Measurements from ENCODE around the gene EFHC1.
"Not testable (repeated sequence)": the region's sequence is repeated elsewhere in the genome, so short reads cannot be mapped to it uniquely, and the experiment has no call there.

The EFHC1 gene, protein sequence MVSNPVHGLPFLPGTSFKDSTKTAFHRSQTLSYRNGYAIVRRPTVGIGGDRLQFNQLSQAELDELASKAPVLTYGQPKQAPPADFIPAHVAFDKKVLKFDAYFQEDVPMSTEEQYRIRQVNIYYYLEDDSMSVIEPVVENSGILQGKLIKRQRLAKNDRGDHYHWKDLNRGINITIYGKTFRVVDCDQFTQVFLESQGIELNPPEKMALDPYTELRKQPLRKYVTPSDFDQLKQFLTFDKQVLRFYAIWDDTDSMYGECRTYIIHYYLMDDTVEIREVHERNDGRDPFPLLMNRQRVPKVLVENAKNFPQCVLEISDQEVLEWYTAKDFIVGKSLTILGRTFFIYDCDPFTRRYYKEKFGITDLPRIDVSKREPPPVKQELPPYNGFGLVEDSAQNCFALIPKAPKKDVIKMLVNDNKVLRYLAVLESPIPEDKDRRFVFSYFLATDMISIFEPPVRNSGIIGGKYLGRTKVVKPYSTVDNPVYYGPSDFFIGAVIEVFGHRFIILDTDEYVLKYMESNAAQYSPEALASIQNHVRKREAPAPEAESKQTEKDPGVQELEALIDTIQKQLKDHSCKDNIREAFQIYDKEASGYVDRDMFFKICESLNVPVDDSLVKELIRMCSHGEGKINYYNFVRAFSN

DNA sequence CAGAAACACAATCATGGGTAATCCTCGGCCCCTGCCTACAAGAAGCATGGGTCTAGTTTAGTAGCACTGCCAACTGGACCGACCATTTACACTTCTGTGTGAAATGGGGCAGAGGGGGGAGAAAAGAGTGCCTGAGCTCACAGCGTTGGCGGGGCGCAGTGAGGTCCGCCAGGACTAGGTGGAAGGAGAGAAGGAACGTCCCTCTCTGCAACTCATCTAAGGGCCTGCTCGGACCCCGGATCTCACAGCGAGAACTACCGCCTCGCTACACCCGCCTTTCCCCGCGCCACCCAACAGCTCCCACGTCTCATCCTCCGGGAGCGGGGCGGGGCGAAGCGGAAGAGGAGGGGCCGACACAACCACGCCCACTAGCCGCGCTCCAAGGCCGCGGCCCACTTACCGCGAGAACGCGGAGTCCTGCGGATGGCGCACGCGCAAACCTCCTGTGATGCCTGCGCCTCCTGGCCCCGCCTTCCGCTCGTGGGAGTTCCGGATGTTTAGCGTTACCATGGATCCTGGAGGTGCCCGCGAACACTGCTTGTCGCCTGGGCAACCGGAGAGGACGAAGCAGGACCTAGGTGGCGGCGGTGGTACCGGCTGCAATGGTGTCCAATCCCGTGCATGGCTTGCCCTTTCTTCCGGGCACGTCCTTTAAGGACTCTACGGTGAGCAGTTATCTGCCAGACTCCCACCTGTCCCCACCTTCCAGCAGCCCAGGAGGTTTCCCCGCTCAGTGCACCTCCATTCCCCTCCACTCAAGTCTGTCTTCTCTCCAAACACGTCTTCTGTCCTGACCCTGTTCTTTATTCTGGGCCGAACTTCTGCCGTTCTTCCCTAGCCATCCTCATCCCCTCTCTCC, at the start of gene EFHC1:
EFHC1 (plus strand) TSS at position 534 of the 859 bp plus-strand sequence; CDS start at position 603, 69 bp downstream.
- peak; percentile 95 to 96 for DNase-seq (ENCODE audit: low read depth in 2 of 2, low spot score in 1 of 2)

DNA sequence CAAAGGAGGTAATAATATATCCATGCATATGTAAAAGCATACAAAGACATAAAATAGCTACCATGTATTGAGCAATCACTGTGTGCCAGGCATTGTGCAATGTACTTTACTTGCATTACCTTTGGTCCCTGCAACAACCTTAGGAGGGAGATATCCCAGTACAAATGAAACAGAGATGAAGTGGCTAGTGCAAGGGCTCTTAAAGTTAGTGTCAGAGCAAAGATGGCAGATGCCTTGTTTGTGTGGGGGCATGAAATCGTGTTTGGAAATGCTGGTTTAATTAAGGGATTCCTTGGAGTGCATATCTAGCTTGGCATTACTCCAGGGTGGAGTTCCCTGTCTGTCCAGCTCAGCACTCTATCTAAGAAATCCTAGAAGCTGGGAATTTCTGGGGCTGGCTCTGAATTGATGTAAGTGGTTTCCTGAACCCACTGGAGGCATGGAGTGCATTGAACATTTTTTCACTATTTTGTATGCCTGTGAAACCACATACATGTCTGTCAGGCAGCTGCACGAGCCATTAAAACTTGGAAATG, 48.4 kb upstream of the EFHC1 start:
- no peak for DNase-seq (ENCODE audit: low read depth in 2 of 2, low spot score in 1 of 2)

DNA sequence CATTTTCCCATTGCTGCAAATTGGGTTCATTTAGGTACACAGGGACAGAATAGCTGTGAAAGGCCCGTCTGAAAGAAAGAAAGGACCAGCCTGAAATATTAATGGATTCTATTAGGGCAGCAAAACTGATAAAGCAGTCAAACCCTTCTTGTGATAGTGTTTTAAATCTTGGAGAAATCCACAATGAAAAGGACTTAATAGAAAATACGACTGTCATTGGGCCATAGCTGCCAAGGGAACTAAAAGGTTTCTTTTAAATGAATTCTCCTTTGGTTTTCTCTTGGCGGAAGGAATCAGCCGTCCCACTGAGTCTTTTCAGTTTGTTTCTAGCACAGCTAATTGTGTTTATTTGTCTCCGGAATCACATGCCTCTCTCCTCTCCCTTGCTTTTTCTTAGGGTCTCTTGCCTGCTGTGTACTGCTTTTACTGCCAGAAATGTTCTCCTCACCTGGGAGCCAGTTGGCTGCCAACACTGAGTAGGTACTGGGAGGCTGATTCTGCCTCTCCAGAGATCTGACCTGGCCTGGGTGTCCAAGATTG, 46.9 kb upstream of the EFHC1 start:
- no peak for DNase-seq (ENCODE audit: low read depth in 2 of 2, low spot score in 1 of 2)

DNA sequence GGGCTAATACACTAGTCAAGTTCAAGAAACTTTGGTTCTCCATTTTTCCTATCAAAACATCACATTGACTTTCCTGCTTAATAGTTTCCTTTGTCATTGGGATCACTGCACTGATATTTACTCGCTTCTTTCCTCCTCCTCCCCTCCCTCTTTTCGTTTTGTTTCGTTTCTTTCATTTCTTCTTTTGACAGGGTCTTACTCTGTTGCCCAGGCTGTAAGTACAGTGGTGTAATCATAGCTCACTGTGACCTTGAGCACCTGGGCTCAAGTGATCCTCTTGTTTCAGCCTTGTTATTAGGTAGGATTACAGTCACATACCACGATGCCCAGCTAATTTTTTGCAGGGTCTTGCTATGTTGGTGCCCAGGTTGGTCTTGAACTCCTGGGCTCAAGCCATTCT, 45.9 kb upstream of the EFHC1 start:
- no peak for DNase-seq (ENCODE audit: low read depth in 2 of 2, low spot score in 1 of 2)

DNA sequence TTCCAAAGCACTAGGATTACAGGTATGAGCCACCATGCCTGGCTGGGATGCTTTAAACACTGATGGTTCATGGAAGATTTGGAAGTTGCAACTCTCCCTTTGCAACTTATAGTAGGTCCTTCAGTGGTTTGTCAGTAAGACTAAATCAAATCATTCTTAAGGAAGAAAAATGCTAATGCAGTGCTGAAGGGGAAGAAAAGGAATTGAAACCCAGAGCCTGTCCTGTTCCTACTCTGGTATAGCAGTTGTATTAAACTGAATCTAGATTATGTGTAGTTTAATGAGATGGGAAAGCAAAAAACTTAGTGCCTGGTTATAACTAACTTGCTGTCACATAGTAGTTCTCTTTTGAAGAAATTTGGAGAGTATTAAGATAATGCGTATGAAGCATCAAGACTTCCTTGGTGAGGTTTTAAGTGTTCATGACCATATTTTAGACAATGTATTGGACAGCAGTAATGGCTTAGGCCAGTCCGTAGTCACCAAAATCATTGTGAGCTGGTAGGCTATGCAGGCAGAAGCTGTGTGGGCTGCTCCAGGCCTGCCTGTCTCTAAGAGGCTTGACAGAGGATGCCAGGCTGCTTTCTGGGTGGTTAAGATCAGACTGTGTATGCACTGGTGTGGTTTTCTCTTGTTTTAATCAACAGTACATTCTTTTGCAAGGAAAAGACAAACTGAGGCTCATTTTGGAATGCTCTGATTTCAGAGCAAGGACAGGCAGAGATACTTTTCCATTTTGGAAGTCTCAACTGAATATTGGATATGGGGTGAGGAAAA, 44.2 kb upstream of the EFHC1 start:
- DNase-seq (ENCODE audit: low read depth in 2 of 2, low spot score in 1 of 2) = no peak

DNA sequence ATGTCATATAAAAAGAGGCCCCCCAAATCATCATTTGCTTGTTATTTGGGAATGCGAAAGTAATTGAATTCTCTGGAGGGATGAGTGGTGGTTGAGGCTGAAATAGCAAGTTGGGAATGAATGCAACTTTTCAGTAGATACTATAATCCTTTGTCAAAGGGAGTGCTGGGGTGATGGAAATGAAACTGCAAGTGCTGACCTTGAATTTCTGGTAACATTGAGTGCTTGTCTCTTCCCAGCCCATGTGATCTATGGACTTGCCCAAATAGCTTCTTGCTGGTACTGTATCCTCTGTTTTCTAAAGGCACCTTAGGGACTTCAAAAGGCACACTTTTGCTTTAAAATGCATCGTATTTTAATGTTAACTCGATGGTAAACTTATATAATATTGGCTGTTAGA, 43.4 kb upstream of the EFHC1 start:
- DNase-seq (ENCODE audit: low read depth in 2 of 2, low spot score in 1 of 2) = no peak

DNA sequence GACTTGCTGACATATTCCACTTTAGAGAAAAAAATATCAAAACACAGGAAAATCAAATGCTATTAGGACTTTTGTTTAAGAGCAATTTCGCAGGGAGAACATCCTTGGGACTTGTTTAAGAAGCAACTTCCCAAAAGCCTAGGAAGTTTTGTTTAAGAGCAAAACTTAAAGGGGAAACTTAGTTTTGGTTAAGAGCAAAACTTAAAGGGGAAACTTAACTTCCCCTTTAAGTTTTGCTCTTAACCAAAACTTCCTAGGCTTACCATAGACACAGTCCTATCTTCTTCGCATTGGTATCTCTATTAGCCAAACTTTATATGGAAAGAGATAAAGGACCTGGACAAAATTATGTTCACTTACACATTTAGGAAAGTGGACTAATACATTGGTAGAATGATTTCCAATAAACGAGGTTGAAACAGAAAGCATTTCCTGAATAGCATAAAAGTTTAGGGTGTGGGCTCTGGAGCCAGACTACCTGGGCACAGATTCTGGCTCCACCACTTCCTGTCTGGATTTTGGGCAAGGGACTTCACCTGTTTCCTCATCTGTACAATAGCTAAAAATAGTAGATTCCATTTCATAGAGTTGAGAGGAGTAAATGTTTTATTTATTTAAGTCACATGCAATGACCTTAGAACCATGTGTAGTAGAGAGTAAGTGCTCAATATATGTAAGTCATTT, 42.5 kb upstream of the EFHC1 start:
- no peak for DNase-seq (ENCODE audit: low read depth in 2 of 2, low spot score in 1 of 2)

DNA sequence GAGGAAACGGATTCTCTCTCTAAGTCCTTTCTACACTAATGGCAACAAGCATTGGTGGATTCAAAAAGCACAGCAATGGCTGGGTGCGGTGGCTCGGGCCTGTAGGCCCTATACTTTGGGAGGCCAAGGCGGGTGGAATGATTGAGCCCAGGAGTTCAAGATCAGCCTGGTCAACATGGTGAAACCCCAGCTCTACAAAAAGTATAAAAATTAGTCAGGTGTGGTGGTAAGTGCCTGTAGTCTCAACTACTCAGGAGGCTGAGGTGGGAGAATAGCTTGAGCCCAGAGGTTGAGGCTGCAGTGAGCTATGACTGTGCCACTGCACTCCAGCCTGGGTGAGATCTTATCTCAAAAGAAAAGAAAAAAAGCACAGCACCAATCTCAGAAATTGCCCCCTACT, 38.9 kb upstream of the EFHC1 start:
- DNase-seq (ENCODE audit: low read depth in 2 of 2, low spot score in 1 of 2) = no peak

DNA sequence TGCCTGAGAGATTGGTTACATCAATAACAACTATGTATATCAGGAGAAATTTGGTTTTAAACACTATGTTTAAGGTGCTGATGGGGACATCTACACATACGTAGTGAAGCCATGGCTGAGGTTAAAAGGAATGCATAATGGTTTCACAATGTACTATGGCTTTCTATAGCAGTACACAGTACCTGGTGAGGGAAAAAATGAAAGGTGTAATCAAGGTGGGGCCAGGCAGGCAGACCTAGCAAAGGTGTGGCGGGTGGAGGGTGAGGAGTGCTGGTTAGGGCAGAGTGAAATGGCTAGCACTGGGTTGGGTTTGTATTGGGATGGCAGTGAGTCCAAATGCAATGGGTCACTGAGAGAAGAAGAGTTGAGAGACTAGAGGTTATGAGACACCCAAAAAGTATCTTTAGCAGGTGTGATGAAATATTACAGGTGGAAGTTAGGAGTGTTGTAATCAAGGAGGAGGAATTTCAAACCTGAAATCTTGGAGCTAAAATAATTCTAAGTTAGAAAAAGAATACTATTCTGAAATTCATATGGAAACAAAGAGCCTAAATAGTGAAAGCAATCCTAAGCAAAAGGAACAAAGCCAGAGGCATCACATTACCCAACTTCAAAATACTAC, 35.9 kb upstream of the EFHC1 start:
- no peak for DNase-seq (ENCODE audit: low read depth in 2 of 2, low spot score in 1 of 2)

DNA sequence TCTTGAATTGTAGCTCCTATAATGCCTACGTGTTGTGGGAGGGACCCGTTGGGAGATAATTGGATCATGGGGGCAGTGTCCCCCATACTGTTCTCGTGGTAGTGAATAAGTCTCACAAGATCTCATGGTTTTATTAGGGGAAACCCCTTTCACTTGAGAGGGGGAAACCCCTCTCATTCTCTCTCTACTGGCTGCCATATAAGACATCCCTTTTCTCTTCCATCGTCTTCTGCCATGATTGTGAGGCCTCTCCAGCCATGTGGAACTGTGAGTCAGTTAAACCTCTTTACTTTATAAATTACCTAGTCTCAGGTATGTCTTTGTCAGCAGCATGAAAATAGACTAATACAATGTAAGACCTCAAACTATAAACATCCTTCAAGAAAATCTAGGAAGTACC, 35.1 kb upstream of the EFHC1 start:
- DNase-seq (ENCODE audit: low read depth in 2 of 2, low spot score in 1 of 2) = no peak

DNA sequence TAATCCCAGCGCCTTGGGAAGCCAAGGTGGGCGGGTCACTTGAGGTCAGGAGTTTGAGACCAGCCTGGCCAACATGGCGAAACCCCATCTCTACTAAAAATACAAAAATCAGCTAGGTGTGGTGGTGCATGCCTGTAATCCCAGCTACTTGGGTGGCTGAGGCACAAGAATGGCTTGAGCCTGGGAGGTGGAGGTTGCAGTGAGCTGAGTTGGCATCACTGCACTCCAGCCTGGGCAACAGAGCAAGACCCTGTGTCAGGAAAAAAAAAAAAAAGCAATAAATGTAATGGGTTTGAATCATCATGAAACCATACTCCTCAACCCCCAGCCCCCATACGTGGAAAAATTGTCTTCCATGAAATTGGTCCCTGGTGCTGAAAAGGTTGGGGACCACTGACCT, 32.0 kb upstream of the EFHC1 start:
- not testable (repeated sequence) for DNase-seq (ENCODE audit: low read depth in 2 of 2, low spot score in 1 of 2)

DNA sequence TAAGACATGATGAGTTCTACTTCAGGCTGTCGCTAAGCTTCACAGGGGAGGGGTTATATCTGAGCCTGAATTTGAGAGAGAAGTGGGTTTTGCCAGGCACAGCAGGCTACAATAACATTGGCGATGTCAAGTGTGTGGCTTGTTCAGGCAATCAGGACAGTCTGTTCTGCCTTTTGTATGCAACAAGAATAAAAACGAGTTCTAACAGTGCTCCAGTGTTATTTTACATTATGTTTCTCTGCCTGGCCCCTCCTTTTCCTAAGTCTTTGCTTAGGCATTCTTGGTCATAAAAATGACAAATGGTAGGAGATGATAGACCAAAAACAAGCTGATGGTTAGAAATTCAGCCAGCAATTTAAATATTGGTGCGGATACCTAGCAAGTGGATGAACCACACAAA, 31.4 kb upstream of the EFHC1 start:
- DNase-seq (ENCODE audit: low read depth in 2 of 2, low spot score in 1 of 2) = no peak

DNA sequence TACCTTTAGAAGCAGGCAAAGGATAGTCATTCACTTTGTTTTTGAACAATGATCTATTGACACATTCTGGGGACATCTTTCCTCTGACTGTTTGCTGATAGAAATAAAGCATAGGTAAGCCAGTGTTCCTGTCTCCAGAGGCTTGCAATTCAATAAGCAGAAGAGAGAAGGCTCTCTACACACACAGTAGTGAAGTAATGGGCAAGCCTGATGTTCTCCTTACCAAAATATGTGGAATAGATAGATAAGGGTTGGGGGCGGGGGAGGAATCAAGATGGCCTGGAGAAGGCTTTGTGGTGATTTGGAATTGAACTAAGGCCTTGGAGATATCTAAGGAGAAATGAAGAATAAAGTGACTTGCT, 30.9 kb upstream of the EFHC1 start:
- no peak for DNase-seq (ENCODE audit: low read depth in 2 of 2, low spot score in 1 of 2)

DNA sequence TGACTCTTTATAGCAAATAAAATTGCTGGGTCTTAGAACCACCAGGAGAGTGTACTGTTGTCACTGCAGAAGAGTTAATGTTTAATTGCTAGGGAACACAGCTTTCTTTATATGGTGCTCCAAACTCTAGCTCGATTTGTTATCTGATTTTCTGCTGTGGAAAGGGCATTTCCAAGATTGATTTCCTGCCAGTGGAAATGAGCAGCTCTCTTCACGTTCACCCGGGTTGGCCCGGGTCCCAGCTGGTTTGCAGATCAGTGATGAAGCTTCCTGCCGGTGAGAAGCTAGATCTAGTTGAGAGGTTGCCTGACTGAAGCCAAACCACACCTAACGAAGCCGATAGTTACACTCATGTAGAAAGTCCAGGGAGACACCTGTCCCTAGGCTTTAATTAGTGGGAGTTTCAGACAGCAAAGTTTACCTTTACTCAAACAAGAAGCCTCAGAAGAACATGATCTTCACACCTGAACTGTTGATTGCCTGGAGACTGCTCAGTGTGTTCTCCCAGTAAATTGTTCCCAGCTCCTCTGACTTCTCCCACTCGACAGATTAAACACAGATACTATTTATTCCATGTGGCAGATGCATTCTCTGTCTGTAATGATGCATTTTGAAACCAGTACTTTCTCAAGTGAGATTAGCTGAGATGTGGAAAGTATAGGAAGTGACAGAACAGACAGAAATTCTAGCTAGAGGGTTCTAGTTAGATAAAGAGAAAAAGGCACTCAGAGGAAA, 30.3 kb upstream of the EFHC1 start:
- no peak for DNase-seq (ENCODE audit: low read depth in 2 of 2, low spot score in 1 of 2)

DNA sequence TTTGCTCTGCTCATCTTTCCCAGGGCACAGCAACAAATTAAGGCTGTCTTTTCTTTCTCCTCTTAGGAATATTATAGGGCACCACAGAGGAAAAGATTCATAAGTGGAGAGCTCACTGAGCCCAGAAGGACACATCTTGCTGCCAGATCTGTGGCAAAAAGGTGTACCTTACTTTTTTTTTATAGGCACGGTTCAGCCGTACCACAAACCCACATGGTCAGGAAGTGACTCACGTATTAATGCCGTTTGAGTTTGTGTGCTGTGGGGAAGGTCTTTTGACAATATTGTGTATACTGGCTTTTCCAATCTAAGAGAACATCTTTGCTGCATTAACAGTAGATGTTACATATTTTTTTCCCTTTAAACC, 29.8 kb upstream of the EFHC1 start:
- peak in 1 of 2 donors; percentile 38 for DNase-seq (ENCODE audit: low read depth in 2 of 2, low spot score in 1 of 2)

DNA sequence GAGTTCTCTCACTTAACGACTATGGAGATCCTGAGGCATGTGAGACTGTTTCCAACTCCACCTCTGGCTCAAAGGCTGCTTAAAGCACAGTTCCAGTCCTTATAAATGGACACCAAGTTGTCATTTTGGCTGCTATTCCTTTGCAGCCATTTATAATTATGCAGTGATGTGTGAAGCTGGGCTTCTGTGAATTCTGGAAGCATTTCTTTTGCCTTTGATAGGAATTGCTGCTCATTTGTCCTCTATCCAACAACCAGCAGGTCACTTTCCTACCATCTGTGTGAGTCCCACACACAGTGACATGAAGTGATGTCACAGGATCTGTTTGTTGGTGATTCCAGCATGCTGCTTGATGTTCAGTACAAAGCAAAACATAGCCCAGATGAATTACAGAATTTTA, 28.5 kb upstream of the EFHC1 start:
- DNase-seq (ENCODE audit: low read depth in 2 of 2, low spot score in 1 of 2) = no peak

DNA sequence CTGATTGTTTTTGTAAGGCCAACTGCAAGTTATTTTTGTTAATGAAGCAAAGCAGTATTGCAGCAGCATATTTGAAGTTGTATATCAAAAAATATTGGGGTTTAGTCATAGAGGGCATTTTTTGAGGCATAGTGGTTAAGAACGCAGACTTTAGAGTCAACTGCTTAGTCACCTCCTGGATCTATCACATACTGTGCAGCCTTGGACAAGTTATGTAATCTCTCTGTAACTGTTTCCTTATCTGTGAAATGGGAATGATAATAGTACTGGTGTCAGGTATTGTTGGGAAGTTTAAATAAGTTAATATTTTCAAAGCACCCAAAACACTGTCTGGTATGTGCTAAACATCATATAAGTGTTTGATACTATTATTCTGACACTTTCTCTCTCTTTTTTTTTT, 27.2 kb upstream of the EFHC1 start:
- no peak for DNase-seq (ENCODE audit: low read depth in 2 of 2, low spot score in 1 of 2)

DNA sequence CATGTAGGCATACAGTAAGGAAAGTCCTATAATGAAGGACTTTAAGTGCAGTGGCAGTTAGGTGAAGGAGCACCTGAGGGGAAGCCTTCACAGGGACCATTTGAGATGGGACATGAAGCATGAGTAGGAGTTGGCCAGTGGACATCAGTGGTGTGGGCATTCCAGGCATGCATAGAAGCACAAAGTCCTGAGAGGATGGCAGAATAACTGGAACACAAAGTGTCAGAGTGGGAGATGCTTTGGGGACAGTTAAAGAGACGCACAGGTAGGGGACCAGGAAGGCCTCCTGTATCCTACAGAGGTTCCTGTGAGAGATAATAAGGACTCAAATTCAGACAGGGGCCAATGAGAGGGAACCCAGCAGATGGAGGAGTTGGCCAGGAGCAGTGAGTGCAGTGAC, 26.4 kb upstream of the EFHC1 start:
- no peak for DNase-seq (ENCODE audit: low read depth in 2 of 2, low spot score in 1 of 2)

DNA sequence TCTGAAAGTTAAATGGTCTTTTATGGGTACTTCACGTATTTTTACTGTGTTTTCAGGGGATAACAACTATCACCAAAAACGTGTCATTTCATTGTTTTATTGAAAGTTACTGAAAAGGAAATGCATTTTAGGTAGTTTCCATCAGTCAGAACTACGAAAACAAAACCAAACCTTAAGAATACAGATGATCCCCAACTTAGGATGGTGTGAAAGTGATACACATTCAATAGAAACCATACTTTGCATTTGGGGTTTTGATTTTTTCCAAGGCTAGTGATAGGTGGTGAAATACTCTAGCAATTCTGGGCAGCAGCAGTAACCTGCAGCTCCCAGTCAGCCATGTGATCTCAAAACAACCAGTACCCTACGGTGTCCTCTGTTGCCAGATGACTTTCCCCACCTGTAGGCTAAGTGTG, 25.9 kb upstream of the EFHC1 start:
- DNase-seq (ENCODE audit: low read depth in 2 of 2, low spot score in 1 of 2) = no peak

Measured in stimulated activated CD8-positive, alpha-beta memory T cell treated with anti-CD3 and anti-CD28 coated beads, Interleukin-4, amount 100 ng/mL, for 4 hours (primary cell).